ENCODE results near the gene GPR142. TPM values are rescaled to one million over a fixed set of nuclear protein-coding genes. Genes with fewer than 3 reads are reported as not detected.

Gene GPR142
- total and polyA plus RNA-seq, 2 of the 13 experiments (the other 11 are each of a cell fraction or from before 2014, with no cell fraction given): not detected

DNA sequence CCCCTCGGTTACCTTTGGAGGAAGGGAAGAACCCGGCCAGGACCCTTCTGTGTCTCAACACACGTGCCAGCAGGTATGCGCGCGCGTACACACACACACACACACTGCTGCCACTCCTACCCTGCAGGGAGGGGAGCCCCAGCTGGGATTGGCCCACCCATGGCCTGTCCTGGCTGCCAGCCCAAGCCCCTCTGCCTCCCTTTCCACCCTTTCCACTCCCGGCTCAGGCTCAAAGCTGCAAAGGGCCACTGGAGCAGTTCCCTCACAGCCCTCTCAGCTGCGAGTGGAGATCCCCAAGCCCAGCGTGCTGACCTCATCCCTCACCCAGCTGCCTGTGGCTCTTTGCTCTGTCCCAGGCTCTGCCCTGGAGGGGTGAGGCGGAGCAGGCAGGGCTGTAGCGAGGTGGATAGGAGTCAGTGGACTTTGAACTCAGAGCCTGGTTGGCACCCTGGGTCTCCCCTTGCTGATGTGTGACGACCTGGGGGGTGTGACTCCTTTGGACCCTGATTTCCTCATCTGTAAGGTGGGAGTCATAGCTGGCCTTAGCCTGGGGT, 26.8 kb upstream of the GPR142 start:
- WGBS (ENCODE audit: low lambda C conversion rate): 11% methylated on average over 8 of the region's 13 CpGs
- Histone ChIP-seq H3K4me1 (ENCODE audit: insufficient read depth, low read length) (peaks cover 10% of the 10 kb centered on the region), H3K79me2 (ENCODE audit: insufficient read depth, low read length) (no peaks in the 10 kb centered on the region), H3K9ac (ENCODE audit: insufficient read depth, low read depth, low read length) (no peak overlapping the region), H3K4me2 (ENCODE audit: low read depth, low read length) (0 out of 2 replicates have a peak overlapping the region, but pooled peaks have one; percentile 1), H3K9me3 (ENCODE audit: low read length) (no peaks in the 10 kb centered on the region), H3K27me3 (ENCODE audit: control insufficient read depth in 1 of 2, insufficient read depth in 2 of 2, low read length in 2 of 2) (peaks cover 11 to 47% of the 10 kb centered on the region in 2 experiments; a peak in 4 of 5 replicates), H3K4me3 (replicated peaks in 1 of 3; ENCODE audit: insufficient read depth in 1 of 3, low read depth in 2 of 3, low read length in 3 of 3) (no peak overlapping the region), H3K27ac (ENCODE audit: extremely low read length, insufficient read depth, low read length) (no peak overlapping the region), H4K20me1 (ENCODE audit: insufficient read depth, low read length) (no peaks in the 10 kb centered on the region), H3K36me3 (replicated peaks in 1 of 2; ENCODE audit: control insufficient read depth in 1 of 2, insufficient read depth in 2 of 2, low read length in 2 of 2) (no peaks in the 10 kb centered on the region), H2AFZ (ENCODE audit: low read length) (no peak overlapping the region)
- intact Hi-C loops (cut with micrococcal nuclease; ENCODE audit: unreplicated experiment): no loop called here
- in situ Hi-C loops (cut with HindIII; ENCODE audit: extremely low pct_ligation_motif_present, low pct_unique_long_range_greater_than_20kb): no loop called here
- POLR2A ChIA-PET: no interaction called here
- no TSS peak for BruUV-seq (replicated peaks)
- CTCF ChIA-PET (ENCODE audit: low intra/inter-chr PET ratio, low total read pairs): no interaction called here
- ATAC-seq (peak; percentile 68), FAIRE-seq (no peak), DNase-seq (ENCODE audit: low spot score) (peak; percentile 56)
- TF ChIP-seq IRF2 (CRISPR knock-in tag; IDR thresholded peaks at IDR 0.05): no peak
- TF ChIP-seq ZNF12 (CRISPR knock-in tag; IDR thresholded peaks at IDR 0.05): no peak
- TF ChIP-seq PHF8 (CRISPR knock-in tag; IDR thresholded peaks at IDR 0.05): no peak
- no peak for TF ChIP-seq ZSCAN9 (CRISPR knock-in tag; IDR thresholded peaks at IDR 0.05; ENCODE audit: borderline replicate concordance)
- no peak for TF ChIP-seq RELA (CRISPR knock-in tag; IDR thresholded peaks at IDR 0.05)
- TF ChIP-seq ZNF530 (CRISPR knock-in tag; IDR thresholded peaks at IDR 0.05; ENCODE audit: low read depth): no peak
- TF ChIP-seq, protein P1, sequence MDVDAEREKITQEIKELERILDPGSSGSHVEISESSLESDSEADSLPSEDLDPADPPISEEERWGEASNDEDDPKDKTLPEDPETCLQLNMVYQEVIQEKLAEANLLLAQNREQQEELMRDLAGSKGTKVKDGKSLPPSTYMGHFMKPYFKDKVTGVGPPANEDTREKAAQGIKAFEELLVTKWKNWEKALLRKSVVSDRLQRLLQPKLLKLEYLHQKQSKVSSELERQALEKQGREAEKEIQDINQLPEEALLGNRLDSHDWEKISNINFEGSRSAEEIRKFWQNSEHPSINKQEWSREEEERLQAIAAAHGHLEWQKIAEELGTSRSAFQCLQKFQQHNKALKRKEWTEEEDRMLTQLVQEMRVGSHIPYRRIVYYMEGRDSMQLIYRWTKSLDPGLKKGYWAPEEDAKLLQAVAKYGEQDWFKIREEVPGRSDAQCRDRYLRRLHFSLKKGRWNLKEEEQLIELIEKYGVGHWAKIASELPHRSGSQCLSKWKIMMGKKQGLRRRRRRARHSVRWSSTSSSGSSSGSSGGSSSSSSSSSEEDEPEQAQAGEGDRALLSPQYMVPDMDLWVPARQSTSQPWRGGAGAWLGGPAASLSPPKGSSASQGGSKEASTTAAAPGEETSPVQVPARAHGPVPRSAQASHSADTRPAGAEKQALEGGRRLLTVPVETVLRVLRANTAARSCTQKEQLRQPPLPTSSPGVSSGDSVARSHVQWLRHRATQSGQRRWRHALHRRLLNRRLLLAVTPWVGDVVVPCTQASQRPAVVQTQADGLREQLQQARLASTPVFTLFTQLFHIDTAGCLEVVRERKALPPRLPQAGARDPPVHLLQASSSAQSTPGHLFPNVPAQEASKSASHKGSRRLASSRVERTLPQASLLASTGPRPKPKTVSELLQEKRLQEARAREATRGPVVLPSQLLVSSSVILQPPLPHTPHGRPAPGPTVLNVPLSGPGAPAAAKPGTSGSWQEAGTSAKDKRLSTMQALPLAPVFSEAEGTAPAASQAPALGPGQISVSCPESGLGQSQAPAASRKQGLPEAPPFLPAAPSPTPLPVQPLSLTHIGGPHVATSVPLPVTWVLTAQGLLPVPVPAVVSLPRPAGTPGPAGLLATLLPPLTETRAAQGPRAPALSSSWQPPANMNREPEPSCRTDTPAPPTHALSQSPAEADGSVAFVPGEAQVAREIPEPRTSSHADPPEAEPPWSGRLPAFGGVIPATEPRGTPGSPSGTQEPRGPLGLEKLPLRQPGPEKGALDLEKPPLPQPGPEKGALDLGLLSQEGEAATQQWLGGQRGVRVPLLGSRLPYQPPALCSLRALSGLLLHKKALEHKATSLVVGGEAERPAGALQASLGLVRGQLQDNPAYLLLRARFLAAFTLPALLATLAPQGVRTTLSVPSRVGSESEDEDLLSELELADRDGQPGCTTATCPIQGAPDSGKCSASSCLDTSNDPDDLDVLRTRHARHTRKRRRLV (CRISPR knock-in tag; IDR thresholded peaks at IDR 0.05): no peak
- TF ChIP-seq ZNF547 (CRISPR knock-in tag; IDR thresholded peaks at IDR 0.05): no peak
- no peak for TF ChIP-seq MZF1 (CRISPR knock-in tag; IDR thresholded peaks at IDR 0.05; ENCODE audit: borderline replicate concordance)
- peak; percentile 5; the same call in 1 of the 2 replicates for TF ChIP-seq HNF4G (IDR thresholded peaks at IDR 0.05; ENCODE audit: borderline replicate concordance, low read depth, low read length)
- no peak for TF ChIP-seq HNF4G (CRISPR knock-in tag; IDR thresholded peaks at IDR 0.05; ENCODE audit: borderline replicate concordance, low read depth)
- no peak for TF ChIP-seq ZNF564 (CRISPR knock-in tag; IDR thresholded peaks at IDR 0.05)
- TF ChIP-seq ZNF703 (CRISPR knock-in tag; IDR thresholded peaks at IDR 0.05; ENCODE audit: borderline replicate concordance): no peak
- no peak for TF ChIP-seq SOX6 (IDR thresholded peaks at IDR 0.05)
- TF ChIP-seq SOX6 (CRISPR knock-in tag; IDR thresholded peaks at IDR 0.05): no peak
- TF ChIP-seq MTA1 (CRISPR knock-in tag; IDR thresholded peaks at IDR 0.05; ENCODE audit: borderline replicate concordance): peak; percentile 30; the same call in 1 of the 2 replicates
- TF ChIP-seq, protein P2, sequence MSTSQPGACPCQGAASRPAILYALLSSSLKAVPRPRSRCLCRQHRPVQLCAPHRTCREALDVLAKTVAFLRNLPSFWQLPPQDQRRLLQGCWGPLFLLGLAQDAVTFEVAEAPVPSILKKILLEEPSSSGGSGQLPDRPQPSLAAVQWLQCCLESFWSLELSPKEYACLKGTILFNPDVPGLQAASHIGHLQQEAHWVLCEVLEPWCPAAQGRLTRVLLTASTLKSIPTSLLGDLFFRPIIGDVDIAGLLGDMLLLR (CRISPR knock-in tag; IDR thresholded peaks at IDR 0.05): no peak
- no peak for TF ChIP-seq HOXD1 (CRISPR knock-in tag; IDR thresholded peaks at IDR 0.05)
- TF ChIP-seq RFX1 (IDR thresholded peaks at IDR 0.05): no peak
- TF ChIP-seq ZNF83 (CRISPR knock-in tag; IDR thresholded peaks at IDR 0.05; ENCODE audit: borderline replicate concordance): no peak

All from HepG2 (cell line).